ENCODE results near the gene KCTD12. TPM values are rescaled to one million over a fixed set of nuclear protein-coding genes. Genes with fewer than 3 reads are reported as not detected.

KCTD12 gene
- 46.2 and 46.6 TPM in 2 replicates for total RNA-seq
- long read RNA-seq, full-length matches to known transcripts, result 9 of 9 reads
- long read RNA-seq, partial matches to known transcripts, result 0 of 9 reads
- long read RNA-seq, other reads (novel, unspliced or antisense), result 0 of 9 reads

GRCh38 chr13:76886292-76887075 is at the start of gene KCTD12:
Gene KCTD12 (minus strand): TSS chr13:76886405. CDS start chr13:76886148, 257 bp downstream.
- H3K27me3 Mint-ChIP-seq, result peaks cover 73% of the 10 kb centered on the region
- TF ChIP-seq CTCF (IDR thresholded peaks at IDR 0.05; ENCODE audit: unreplicated experiment), result peak; percentile 58
- peaks cover 9% of the 10 kb centered on the region for H3K4me1 Mint-ChIP-seq (ENCODE audit: low read depth)
- H3K36me3 Mint-ChIP-seq (ENCODE audit: insufficient read depth), result no peaks in the 10 kb centered on the region
- H3K9me3 Mint-ChIP-seq (ENCODE audit: low read depth), result no peaks in the 10 kb centered on the region
- peak within 1 kb of the TSS; percentile 82 for H3K4me3 Mint-ChIP-seq (ENCODE audit: low read depth)
- peak within 1 kb of the TSS; percentile 63 for H3K27ac Mint-ChIP-seq
- peak; percentile 63 for DNase-seq (ENCODE audit: low spot score, unreplicated experiment)

GRCh38 chr13:76934671-76935070 is 48.5 kb upstream of the KCTD12 start:
- no peak overlapping the region for H3K4me3 Mint-ChIP-seq (ENCODE audit: low read depth)
- H3K9me3 Mint-ChIP-seq (ENCODE audit: low read depth), result peaks cover 5% of the 10 kb centered on the region
- no peaks in the 10 kb centered on the region for H3K4me1 Mint-ChIP-seq (ENCODE audit: low read depth)
- peaks cover 6% of the 10 kb centered on the region for H3K27me3 Mint-ChIP-seq
- no peak for DNase-seq (ENCODE audit: low spot score, unreplicated experiment)
- H3K36me3 Mint-ChIP-seq (ENCODE audit: insufficient read depth), result no peaks in the 10 kb centered on the region
- no peak for TF ChIP-seq CTCF (IDR thresholded peaks at IDR 0.05; ENCODE audit: unreplicated experiment)
- no peak overlapping the region for H3K27ac Mint-ChIP-seq

GRCh38 chr13:76932076-76932475 is 45.9 kb upstream of the KCTD12 start:
- H3K9me3 Mint-ChIP-seq (ENCODE audit: low read depth), result peaks cover 5% of the 10 kb centered on the region
- H3K4me1 Mint-ChIP-seq (ENCODE audit: low read depth), result no peaks in the 10 kb centered on the region
- no peak overlapping the region for H3K4me3 Mint-ChIP-seq (ENCODE audit: low read depth)
- no peak for TF ChIP-seq CTCF (IDR thresholded peaks at IDR 0.05; ENCODE audit: unreplicated experiment)
- H3K27me3 Mint-ChIP-seq, result peaks cover 6% of the 10 kb centered on the region
- no peaks in the 10 kb centered on the region for H3K36me3 Mint-ChIP-seq (ENCODE audit: insufficient read depth)
- no peak for DNase-seq (ENCODE audit: low spot score, unreplicated experiment)
- no peak overlapping the region for H3K27ac Mint-ChIP-seq

GRCh38 chr13:76929851-76930374 is 43.7 kb upstream of the KCTD12 start:
- Mint-ChIP-seq H3K36me3 (ENCODE audit: insufficient read depth) (no peaks in the 10 kb centered on the region), H3K4me1 (ENCODE audit: low read depth) (peaks cover 3% of the 10 kb centered on the region), H3K4me3 (ENCODE audit: low read depth) (no peak overlapping the region), H3K27ac (no peak overlapping the region), H3K27me3 (peaks cover 6% of the 10 kb centered on the region), H3K9me3 (ENCODE audit: low read depth) (peaks cover 5% of the 10 kb centered on the region)
- TF ChIP-seq CTCF (IDR thresholded peaks at IDR 0.05; ENCODE audit: unreplicated experiment), result no peak
- no peak for DNase-seq (ENCODE audit: low spot score, unreplicated experiment)

- H3K27ac Mint-ChIP-seq, result no peak overlapping the region
- H3K27me3 Mint-ChIP-seq, result peaks cover 6% of the 10 kb centered on the region
- peaks cover 5% of the 10 kb centered on the region for H3K9me3 Mint-ChIP-seq (ENCODE audit: low read depth)
- H3K36me3 Mint-ChIP-seq (ENCODE audit: insufficient read depth), result no peaks in the 10 kb centered on the region
- DNase-seq (ENCODE audit: low spot score, unreplicated experiment), result no peak
- H3K4me3 Mint-ChIP-seq (ENCODE audit: low read depth), result no peak overlapping the region
- TF ChIP-seq CTCF (IDR thresholded peaks at IDR 0.05; ENCODE audit: unreplicated experiment), result no peak
- H3K4me1 Mint-ChIP-seq (ENCODE audit: low read depth), result peaks cover 7% of the 10 kb centered on the region
Observed at GRCh38 chr13:76929320-76929719, 43.1 kb upstream of the KCTD12 start.

All from progenitor cell of endocrine pancreas (in vitro differentiated cells).